Activated CD8-positive, alpha-beta memory T cell treated with anti-CD3 and anti-CD28 coated beads, Interleukin-2, amount 50 U/mL, for 1 hour (primary cell): ENCODE data around the gene HNRNPA0.

ENCODE experiments used
- DNase-seq: peaks from one replicate; pipeline ENCODE4 v3.0.0-alpha.2; 2020; ENCODE audit errors: extremely low read depth

Gene HNRNPA0

DNA sequence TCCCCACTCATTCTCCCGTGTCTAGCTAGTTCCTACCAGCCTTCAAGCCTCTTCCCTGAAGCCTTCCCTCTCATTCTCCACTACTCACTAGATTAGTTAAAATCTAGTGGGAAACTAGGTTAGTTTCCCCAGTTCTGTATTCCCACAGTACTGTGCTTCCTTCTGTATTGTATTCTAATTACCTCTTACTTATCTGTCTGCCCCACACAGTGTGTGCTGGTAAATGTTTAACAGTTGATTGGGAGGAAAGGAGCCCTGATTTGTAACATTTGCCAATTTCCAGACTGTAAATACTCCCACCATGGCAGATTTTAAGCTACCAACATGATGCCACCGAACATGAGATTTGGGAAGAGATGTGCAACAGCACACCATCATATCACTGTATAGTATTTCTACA lies 26.5 kb downstream of the HNRNPA0 start:
- no peak for DNase-seq

- DNase-seq, result no peak
Observed at GRCh38 chr5:137724251-137724650, 29.9 kb downstream of the HNRNPA0 start.

- no peak for DNase-seq
Observed at GRCh38 chr5:137718611-137719010, 35.6 kb downstream of the HNRNPA0 start.

DNA sequence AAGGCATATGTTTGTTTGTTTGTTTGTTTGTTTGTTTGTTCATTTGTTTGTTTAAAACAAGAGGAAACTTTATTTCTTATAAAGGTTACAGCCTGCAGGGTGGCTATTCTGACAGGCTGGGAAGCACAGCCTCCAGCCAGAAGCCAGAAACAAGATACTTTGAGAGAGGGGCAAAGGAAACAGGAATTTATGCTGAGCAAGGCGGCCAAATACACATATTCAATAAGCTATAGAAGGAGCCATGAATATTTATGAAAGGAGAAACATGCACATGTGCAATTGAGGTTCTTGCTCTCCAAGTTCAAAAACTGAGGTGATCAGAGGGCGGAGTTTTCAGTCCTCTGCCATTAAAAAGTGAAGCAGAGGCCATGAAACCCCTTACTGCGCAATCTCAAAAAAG lies 37.8 kb downstream of the HNRNPA0 start:
- DNase-seq, result no peak

- DNase-seq, result no peak
Observed at GRCh38 chr5:137715456-137715855, 38.7 kb downstream of the HNRNPA0 start.

- no peak for DNase-seq
Observed at GRCh38 chr5:137714946-137715345, 39.2 kb downstream of the HNRNPA0 start.

- DNase-seq, result no peak
Observed at GRCh38 chr5:137714494-137714893, 39.7 kb downstream of the HNRNPA0 start.

DNA sequence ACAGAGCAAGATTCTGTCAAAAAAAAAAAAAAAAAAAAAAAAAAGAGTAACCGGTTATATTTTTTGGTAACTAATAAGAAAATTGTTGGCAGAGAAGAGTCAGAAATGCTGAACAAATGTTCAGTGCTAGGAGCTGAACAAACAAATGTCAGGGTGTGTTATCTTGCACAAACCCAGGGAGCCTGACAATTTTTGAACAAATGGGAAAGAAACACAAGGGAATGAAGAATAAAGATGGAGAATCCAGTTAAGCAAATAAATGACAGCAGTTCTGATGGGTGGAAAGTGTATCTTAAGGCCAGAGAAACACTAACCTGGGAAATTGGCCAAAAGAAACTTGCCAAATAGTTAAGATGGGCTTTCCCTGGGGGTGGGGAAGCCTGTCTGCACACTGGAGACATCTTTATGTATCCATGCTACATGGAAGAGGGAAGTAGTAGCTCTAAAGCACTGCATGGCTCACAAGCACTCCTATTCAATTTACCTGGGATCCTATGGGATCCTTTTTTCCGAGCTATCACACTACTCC lies 42.0 kb downstream of the HNRNPA0 start:
- no peak for DNase-seq

- DNase-seq, result no peak
Observed at GRCh38 chr5:137710086-137710485, 44.1 kb downstream of the HNRNPA0 start.

DNA sequence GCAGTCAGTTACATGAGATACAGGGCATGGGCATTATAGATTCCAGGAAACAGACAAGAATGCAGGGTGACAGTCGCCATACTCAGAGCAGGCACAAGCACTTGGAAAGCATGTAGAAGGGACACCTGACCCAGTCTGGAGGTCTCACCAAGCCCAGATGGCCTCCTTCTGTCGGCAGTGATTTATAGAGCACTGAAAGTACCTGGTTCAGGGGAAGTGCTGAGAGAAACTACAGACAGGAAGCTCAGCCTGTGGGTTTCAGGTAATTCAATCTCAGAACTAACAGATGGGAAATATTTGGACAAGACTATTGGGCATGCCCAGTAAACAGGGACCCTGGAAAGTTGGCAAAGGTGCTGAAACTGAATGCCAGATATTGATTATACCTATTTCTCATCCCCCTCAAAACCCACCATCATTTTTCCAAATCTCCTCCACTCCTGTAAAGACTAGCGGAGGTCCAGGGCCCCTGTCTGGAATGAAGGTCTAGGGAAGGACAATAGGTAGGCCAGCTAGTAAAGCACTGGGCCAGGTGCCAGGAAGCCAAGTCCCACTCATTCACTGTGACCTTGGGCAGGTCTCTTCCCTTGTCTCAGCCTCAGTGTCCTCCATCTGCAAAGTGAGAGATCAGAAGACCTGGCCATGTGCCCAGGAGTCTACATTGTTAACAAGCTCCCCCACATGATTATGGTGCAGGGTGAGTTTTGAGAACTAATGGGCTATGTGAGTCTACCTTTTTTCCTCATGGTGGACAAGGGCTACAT lies 45.2 kb downstream of the HNRNPA0 start:
- no peak for DNase-seq

DNA sequence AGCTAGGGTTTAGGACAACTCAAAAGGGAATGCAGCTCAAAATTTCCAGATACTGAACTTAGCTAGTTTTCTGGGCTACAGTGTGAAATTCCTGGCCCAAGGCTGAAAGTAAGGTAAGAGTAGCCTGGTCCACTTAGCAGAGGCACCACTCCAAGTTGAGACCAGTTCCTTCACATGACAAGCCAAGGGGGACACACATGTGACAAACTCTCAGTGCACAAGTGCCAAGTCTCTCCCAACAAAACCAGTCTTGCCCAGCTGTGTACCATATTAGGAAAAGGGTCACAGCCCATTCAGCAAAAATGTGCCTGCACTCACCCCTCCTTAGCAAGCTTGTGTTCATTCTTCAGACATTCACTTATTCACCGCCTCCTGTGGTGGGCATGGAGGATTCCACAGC lies 46.1 kb downstream of the HNRNPA0 start:
- no peak for DNase-seq

DNA sequence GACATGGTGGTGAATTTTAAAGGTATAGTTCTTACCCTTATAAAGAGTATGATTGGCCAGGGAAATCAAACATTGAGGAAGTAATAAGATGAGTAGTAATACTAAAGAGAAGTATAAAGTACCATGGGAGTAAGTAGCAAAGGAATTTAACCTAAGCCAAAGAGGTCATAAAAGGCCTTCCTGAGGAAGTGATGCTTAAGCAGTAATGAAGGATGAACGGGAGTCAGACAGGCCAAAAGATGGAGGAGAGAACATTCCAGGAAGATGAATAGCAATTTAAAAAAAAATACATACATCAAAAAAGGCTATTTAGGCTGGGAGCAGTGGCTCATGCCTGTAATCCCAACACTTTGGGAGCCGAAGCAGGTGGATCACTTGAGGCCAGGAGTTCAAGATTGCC lies 47.3 kb downstream of the HNRNPA0 start:
- DNase-seq, result no peak

GRCh38 chr5:137705106-137705505 lies 49.1 kb downstream of the HNRNPA0 start:
- no peak for DNase-seq

- DNase-seq, result no peak
Observed at GRCh38 chr5:137703565-137703964, 50.6 kb downstream of the HNRNPA0 start.

GRCh38 chr5:137700282-137700680 lies 53.9 kb downstream of the HNRNPA0 start:
- no peak for DNase-seq

GRCh38 chr5:137699336-137700281 lies 54.6 kb downstream of the HNRNPA0 start:
- no peak for DNase-seq

- no peak for DNase-seq
Observed at GRCh38 chr5:137696481-137696880, 57.7 kb downstream of the HNRNPA0 start.

- no peak for DNase-seq
Observed at GRCh38 chr5:137695651-137696428, 58.3 kb downstream of the HNRNPA0 start.
